ENCODE results near the gene NFATC1. TPM values are rescaled to one million over a fixed set of nuclear protein-coding genes. Genes with fewer than 3 reads are reported as not detected.

Gene NFATC1
- total RNA-seq, 4 donors from 2014 or later, result 7.1 to 74.7 (median 28.4) TPM

- no peak overlapping the region for H3K27ac ChIP-seq
- no peak for TF ChIP-seq POLR2A (IDR thresholded peaks at IDR 0.05)
- TF ChIP-seq CTCF (IDR thresholded peaks at IDR 0.05 in 4 of 5, conservative IDR thresholded peaks at IDR 0.05 in 1 of 5), result no peak
- intact Hi-C loops (cut with DNase I; ENCODE audit: low total_unique reads), result no loop called here
These were observed 92.1 kb downstream of the NFATC1 start for GRCh38 chr18:79487801-79488201.

DNA sequence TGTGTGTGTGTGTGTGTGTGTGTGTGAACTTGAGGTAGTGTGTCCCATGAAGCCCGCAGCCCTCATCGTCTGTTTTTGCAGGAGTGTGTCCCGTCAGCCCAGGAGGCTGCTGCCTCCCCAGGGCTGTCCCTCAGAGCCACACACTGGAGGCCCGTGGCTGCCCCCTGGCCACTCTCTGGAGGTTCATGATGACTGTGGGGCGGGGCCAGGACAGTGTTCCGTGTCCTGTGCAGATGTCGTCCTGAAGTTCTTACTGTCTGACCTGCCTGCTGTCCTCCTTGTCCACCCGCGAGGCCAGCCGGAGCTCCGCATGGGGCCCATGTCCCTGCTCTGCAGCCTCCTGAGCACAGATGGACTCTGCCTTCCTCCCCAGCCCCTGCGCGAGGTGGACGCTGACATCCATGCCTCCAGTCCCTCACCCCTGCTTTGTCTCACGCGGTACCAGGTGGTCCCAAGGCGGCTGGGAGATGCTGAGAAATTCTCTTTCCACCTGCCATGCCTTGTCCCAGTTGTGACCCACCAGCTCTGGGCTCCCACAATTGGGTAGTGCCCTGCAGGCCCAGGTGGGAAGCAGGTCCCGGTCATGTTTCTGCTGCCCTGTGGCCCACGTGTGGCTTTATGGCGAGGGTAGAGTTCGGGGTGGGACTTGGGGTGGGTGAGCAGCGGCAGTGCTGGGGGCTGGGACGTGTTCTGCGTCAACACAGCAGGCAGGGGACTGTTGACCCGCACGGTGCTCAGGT lies 92.8 kb downstream of the NFATC1 start:
- in situ Hi-C loops (cut with MboI; ENCODE audit: low sequenced_read_pairs in 4 of 4), result no loop called here
- DNase-seq (no peak), ATAC-seq (no peak)
- no peak overlapping the region for H3K4me3 ChIP-seq
- no peaks in the 10 kb centered on the region for H3K9me3 ChIP-seq
- peaks cover 15 to 21% of the 10 kb centered on the region in 2 donors for H3K4me1 ChIP-seq
- no peak overlapping the region for H3K27ac ChIP-seq
- intact Hi-C loops (cut with DNase I; ENCODE audit: low total_unique reads), result no loop called here
- H3K36me3 ChIP-seq, result peaks cover 0 to 10% of the 10 kb centered on the region in 2 donors
- no peak for TF ChIP-seq CTCF (IDR thresholded peaks at IDR 0.05 in 4 of 5, conservative IDR thresholded peaks at IDR 0.05 in 1 of 5)
- TF ChIP-seq POLR2A (IDR thresholded peaks at IDR 0.05), result no peak
- H3K27me3 ChIP-seq, result no peaks in the 10 kb centered on the region

More at GRCh38 chr18:79487801-79488201, 92.1 kb downstream of the NFATC1 start:
- H3K4me1 ChIP-seq, result peaks cover 15 to 21% of the 10 kb centered on the region in 2 donors
- in situ Hi-C loops (cut with MboI; ENCODE audit: low sequenced_read_pairs in 4 of 4), result no loop called here
- H3K36me3 ChIP-seq, result peaks cover 0 to 10% of the 10 kb centered on the region in 2 donors
- no peaks in the 10 kb centered on the region for H3K9me3 ChIP-seq
- DNase-seq (no peak), ATAC-seq (no peak)
- no peak overlapping the region for H3K4me3 ChIP-seq
- H3K27me3 ChIP-seq, result no peaks in the 10 kb centered on the region

DNA sequence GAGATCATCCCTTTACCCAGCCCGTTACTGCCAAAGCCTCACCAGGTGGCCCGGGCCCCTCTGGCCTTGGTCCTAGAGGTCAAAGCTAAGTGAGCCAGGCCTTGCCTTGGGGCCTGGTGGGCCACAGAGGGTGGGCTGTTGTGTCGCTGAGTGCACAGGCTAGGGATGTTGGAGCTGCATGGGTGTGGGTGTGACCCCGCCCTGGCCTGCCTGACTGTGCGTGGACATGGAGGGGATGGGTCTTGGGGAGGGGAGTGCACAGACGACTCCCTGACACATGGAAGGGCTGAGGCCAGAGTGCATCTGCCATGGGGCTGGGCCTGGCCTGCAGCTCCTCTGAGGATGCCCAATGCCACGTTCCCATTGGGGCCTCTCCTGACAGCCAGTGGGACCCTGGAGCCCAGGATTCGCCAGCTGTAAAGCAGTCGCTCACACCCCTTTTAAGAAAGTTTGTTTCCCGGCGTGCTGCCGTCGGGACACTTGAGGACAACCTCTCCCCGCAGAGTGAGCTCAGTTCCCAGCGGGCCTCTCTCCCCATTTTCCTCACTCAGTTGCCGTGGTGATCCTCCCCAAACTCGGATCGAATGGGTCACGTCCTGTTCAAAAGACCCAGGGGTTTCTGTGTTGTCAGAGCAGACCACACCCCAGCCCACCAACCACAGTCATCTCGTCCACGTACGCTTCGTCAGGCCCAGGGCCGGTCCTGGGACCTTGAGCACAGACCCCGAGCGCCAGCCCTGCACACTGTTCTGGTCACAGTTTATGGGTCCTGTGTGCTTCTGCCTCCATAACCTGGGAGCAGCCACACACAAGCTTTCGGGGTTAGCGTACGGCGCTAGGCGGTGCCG lies 93.5 kb downstream of the NFATC1 start:
- no peak overlapping the region for H3K4me3 ChIP-seq
- DNase-seq, result no peak
- no peak for ATAC-seq
- peaks cover 0 to 10% of the 10 kb centered on the region in 2 donors for H3K36me3 ChIP-seq
- no peaks in the 10 kb centered on the region for H3K27me3 ChIP-seq
- peaks cover 15 to 20% of the 10 kb centered on the region in 2 donors for H3K4me1 ChIP-seq
- TF ChIP-seq POLR2A (IDR thresholded peaks at IDR 0.05) (no peak), CTCF (IDR thresholded peaks at IDR 0.05 in 4 of 5, conservative IDR thresholded peaks at IDR 0.05 in 1 of 5) (no peak)
- no peak overlapping the region for H3K27ac ChIP-seq
- in situ Hi-C loops (cut with MboI; ENCODE audit: low sequenced_read_pairs in 4 of 4) (no loop called here), intact Hi-C loops (cut with DNase I; ENCODE audit: low total_unique reads) (no loop called here)
- no peaks in the 10 kb centered on the region for H3K9me3 ChIP-seq

DNA sequence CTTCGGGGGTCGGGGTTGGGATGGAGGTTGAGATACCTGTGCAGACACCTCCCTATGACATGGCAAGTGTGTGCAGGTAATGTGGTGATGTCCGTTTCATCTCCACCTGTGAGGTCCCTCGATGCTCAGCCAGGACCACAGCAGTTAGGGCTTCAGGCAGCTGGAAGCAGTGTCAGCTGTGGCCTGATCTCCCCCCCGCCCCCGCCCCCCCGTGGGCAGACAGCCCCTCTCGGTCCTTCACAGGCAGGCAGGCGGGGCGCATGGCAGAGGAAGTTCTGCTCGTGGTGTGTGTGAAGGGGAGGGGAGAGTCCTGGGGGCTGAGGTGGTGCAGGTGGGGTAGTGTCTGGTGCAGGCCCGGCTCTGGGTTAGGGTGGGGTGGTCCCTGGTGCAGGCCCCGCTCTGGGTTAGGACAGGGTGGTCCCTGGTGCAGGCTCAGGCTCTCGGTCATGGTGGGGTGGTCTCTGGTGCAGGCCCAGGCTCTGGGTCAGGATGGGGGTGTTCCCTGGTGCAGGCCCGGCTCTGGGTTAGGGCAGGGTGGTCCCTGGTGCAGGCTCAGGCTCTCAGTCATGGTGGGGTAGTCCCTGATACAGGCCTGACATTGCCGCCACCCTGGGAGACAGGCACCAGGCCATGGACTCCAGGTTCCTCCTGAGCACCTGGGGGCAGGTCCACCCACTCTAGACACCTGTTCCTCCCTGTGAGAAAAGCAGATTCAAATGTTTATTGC lies 94.3 kb downstream of the NFATC1 start:
- intact Hi-C loops (cut with DNase I; ENCODE audit: low total_unique reads), result no loop called here
- TF ChIP-seq CTCF (IDR thresholded peaks at IDR 0.05 in 4 of 5, conservative IDR thresholded peaks at IDR 0.05 in 1 of 5) (no peak), POLR2A (IDR thresholded peaks at IDR 0.05) (no peak)
- Histone ChIP-seq H3K27ac (no peak overlapping the region), H3K27me3 (no peaks in the 10 kb centered on the region), H3K36me3 (peaks cover 0 to 10% of the 10 kb centered on the region in 2 donors), H3K9me3 (no peaks in the 10 kb centered on the region), H3K4me3 (no peak overlapping the region), H3K4me1 (peaks cover 11 to 16% of the 10 kb centered on the region in 2 donors)
- DNase-seq (no peak), ATAC-seq (no peak)
- in situ Hi-C loops (cut with MboI; ENCODE audit: low sequenced_read_pairs in 4 of 4), result no loop called here
